Hair follicular keratinocyte (primary cell): Measurements from ENCODE around the gene AGO4. TPM values are rescaled to one million over a fixed set of nuclear protein-coding genes. Genes with fewer than 3 reads are reported as not detected.

ENCODE experiments used
- total RNA-seq: library from RNA; depleted of rRNA; stranded (reverse); fragments of >200 nt; gene quantifications from 2 replicates; pipeline ENCODE4 v1.2.3, GENCODE V29; 2015

AGO4 gene
- 3.3 and 4.6 TPM in 2 replicates for total RNA-seq

GRCh38 chr1:35807614-35808449 lies at the start of gene AGO4:
Gene AGO4, plus strand, starts transcription at chr1:35808016. Its CDS starts 401 bp downstream, at chr1:35808417.

GRCh38 chr1:35882945-35883634 lies 75.3 kb downstream of the AGO4 start, which contains the start of gene AGO1:
Gene AGO1, plus strand, starts transcription at chr1:35883209. Its CDS starts 213 bp downstream, at chr1:35883422.

Other genes starting within 250 kb of the AGO4 start
- 0.16 and 0.57 TPM in 2 replicates for gene TFAP2E, start 234.7 kb upstream of the AGO4 start, total RNA-seq
- gene PSMB2, start 166.5 kb upstream of the AGO4 start, total RNA-seq = 56.1 and 87.7 TPM in 2 replicates
- gene C1orf216, start 89.1 kb upstream of the AGO4 start, total RNA-seq = 6.6 and 9.0 TPM in 2 replicates
- 5.8 and 13.3 TPM in 2 replicates for gene CLSPN, start 38.0 kb upstream of the AGO4 start, total RNA-seq
- gene AGO1, start 75.2 kb downstream of the AGO4 start, total RNA-seq = 10.7 and 11.6 TPM in 2 replicates
- gene AGO3, start 123.1 kb downstream of the AGO4 start, total RNA-seq = 5.3 and 13.1 TPM in 2 replicates